ENCODE data around the gene CDC42EP3.

Gene CDC42EP3

DNA sequence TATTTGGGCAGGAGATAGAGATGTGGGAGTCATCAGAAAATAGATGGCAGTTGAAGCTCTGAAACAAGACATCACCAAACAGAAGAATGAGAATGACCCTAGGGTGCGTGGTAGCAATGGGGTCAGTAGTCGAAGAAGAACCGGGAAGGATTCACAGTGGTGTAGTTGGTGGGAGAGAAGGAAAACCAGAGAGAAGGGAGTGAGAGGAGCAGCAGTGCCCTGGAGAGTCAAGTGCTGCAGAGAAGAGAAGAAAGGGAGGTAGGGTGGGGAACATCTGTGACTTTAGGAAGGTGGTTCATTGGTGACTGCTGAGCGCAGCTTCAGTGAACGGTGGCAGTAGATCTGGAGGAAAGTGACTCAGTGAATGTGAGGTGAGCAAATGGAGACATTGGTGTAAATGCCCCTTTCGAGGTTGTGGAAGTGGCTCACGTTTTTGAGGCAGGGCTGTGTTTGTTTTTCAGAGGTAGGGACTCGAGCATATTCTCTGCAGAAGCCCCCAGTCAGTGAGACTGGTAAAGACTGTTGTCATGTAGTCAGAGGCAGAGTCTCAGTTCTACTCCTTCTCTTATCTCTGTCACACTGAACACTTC is 36.4 kb downstream of the CDC42EP3 start:
- no peaks in the 10 kb centered on the region for H3K27me3 ChIP-seq
- peaks cover 5% of the 10 kb centered on the region for H3K36me3 ChIP-seq
- no peak for DNase-seq
- peaks cover 48% of the 10 kb centered on the region for H3K4me1 ChIP-seq
- H3K4me3 ChIP-seq (ENCODE audit: low read depth, low read length): no peak overlapping the region
- H3K9me3 ChIP-seq: no peaks in the 10 kb centered on the region
- TF ChIP-seq, protein P1, sequence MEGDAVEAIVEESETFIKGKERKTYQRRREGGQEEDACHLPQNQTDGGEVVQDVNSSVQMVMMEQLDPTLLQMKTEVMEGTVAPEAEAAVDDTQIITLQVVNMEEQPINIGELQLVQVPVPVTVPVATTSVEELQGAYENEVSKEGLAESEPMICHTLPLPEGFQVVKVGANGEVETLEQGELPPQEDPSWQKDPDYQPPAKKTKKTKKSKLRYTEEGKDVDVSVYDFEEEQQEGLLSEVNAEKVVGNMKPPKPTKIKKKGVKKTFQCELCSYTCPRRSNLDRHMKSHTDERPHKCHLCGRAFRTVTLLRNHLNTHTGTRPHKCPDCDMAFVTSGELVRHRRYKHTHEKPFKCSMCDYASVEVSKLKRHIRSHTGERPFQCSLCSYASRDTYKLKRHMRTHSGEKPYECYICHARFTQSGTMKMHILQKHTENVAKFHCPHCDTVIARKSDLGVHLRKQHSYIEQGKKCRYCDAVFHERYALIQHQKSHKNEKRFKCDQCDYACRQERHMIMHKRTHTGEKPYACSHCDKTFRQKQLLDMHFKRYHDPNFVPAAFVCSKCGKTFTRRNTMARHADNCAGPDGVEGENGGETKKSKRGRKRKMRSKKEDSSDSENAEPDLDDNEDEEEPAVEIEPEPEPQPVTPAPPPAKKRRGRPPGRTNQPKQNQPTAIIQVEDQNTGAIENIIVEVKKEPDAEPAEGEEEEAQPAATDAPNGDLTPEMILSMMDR (IDR thresholded peaks at IDR 0.05; ENCODE audit: low read depth, low read length): no peak

DNA sequence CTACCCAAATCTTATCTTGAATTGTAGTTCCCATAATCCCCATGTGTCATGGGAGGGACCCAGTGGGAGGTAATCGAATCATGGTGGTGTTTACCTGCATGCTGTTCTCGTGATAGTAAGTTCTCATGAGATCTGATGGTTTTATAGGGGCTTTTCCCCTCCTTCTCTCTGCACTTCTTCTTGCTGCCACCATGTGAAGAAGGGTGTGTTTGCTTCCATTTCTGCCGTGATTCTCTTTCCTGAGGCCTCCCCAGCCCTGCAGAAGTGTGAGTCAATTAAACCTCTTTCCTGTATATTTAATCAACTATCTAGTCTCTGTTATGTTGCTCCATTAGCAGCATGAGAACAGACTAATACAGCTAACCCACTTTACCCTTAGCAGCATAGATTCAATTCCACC is 37.6 kb downstream of the CDC42EP3 start:
- Histone ChIP-seq H3K27me3 (no peaks in the 10 kb centered on the region), H3K36me3 (no peaks in the 10 kb centered on the region), H3K4me1 (peaks cover 36% of the 10 kb centered on the region), H3K9me3 (no peaks in the 10 kb centered on the region), H3K4me3 (ENCODE audit: low read depth, low read length) (no peak overlapping the region)
- TF ChIP-seq, protein P1 (IDR thresholded peaks at IDR 0.05; ENCODE audit: low read depth, low read length): no peak
- no peak for DNase-seq

DNA sequence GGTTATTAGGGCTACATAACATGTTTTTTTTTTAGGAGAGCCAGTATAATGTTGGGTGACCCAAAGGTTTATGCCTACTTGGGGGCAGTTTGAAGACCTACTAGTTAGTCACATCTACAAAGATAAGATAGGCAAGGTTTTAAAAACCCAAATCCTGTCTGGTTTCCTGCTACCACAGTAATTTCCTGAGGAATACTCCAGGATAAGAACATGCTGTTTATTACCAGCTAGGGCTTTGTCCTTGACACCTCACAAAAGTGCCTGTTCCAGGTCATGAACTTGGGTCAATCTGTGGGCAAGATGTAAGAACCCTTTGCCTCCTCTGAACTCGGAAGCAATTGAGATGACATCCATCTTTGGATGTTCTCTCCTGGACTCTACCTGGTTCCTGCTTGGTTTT is 38.2 kb downstream of the CDC42EP3 start:
- TF ChIP-seq, protein P1 (IDR thresholded peaks at IDR 0.05; ENCODE audit: low read depth, low read length): no peak
- Histone ChIP-seq H3K4me3 (ENCODE audit: low read depth, low read length) (no peak overlapping the region), H3K27me3 (no peaks in the 10 kb centered on the region), H3K36me3 (no peaks in the 10 kb centered on the region), H3K4me1 (peaks cover 30% of the 10 kb centered on the region), H3K9me3 (no peaks in the 10 kb centered on the region)
- DNase-seq: no peak

DNA sequence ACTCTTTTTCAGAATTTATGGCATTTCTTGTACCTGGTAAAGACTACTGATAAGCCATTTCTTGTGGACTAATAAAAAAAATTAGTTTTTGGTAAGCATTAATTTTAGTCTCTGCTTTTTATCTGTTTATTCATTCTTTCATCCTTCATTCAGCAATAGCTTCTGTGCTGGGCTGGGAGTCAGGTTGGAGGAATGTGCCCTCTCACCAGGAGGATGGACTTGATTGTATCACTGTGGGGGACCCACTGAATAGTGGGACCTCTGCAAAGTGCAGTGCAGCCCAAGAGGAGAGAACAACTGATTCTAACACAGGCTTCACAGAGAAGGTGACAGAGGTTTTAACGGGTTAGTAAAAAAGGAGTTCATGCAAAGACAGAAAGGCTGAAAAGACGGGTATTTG is 39.1 kb downstream of the CDC42EP3 start:
- TF ChIP-seq, protein P1 (IDR thresholded peaks at IDR 0.05; ENCODE audit: low read depth, low read length): no peak
- DNase-seq: no peak
- Histone ChIP-seq H3K9me3 (no peaks in the 10 kb centered on the region), H3K4me1 (peaks cover 25% of the 10 kb centered on the region), H3K27me3 (no peaks in the 10 kb centered on the region), H3K4me3 (ENCODE audit: low read depth, low read length) (no peak overlapping the region), H3K36me3 (no peaks in the 10 kb centered on the region)

DNA sequence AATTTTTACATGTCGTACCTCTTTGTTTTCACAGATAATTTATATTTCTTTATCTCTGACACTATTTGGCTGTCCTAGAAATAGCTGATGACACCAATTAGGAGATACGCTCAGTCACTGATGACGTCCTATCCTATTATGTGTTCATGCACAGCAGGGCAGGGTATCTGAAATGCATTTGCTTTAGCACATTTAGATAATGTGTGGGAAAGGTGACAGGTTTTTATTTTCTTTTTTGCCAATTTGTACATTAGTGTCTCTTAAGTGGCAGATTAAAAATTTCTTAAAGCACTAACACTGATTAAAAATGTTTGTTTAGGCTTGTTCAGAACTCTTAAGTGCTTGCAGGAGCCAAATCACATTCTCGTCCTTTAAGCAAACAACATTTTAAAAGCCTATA is 39.7 kb downstream of the CDC42EP3 start:
- no peak for DNase-seq
- Histone ChIP-seq H3K27me3 (no peaks in the 10 kb centered on the region), H3K9me3 (no peaks in the 10 kb centered on the region), H3K4me3 (ENCODE audit: low read depth, low read length) (no peak overlapping the region), H3K4me1 (peaks cover 19% of the 10 kb centered on the region), H3K36me3 (no peaks in the 10 kb centered on the region)
- TF ChIP-seq, protein P1 (IDR thresholded peaks at IDR 0.05; ENCODE audit: low read depth, low read length): no peak

DNA sequence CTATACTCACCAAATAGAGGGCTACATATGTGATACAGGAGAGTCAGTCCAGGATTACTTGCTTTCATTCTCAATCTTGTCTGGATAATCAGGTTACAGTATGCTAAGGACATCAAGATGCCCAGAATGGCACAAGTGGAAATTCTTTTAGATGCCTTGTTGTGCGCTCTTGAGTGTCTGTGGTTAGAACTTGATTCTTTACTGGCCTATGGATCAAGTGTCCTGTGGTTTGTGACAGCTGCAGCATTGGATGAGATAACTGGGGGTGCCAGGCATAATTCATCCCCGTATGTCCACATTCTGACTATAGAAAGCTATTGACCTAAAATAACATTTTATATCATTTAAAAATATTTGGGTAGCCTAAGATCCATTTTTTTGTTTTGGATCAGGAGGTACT is 40.1 kb downstream of the CDC42EP3 start:
- DNase-seq: no peak
- Histone ChIP-seq H3K9me3 (no peaks in the 10 kb centered on the region), H3K4me3 (ENCODE audit: low read depth, low read length) (no peak overlapping the region), H3K27me3 (no peaks in the 10 kb centered on the region), H3K36me3 (no peaks in the 10 kb centered on the region), H3K4me1 (peaks cover 14% of the 10 kb centered on the region)
- TF ChIP-seq, protein P1 (IDR thresholded peaks at IDR 0.05; ENCODE audit: low read depth, low read length): no peak

Measured in BE2C (cell line).